SJSA1 (cell line): ENCODE measurements around the gene TMEM185A. TPM values are rescaled to one million over a fixed set of nuclear protein-coding genes. Genes with fewer than 3 reads are reported as not detected.
A peak's percentile ranks its signal among the peaks of the same experiment; 100 is the strongest.
"Not testable (repeated sequence)": the region's sequence is repeated elsewhere in the genome, so short reads cannot be mapped to it uniquely, and the experiment has no call there.

Experiments used
- DNase-seq, 2 experiments: peaks; one replicate each; pipeline ENCODE4 v3.0.0-alpha.2; 2015 to 2020; ENCODE audit warnings: low spot score in 2 of 2, low read depth in 1 of 2
- H3K27ac ChIP-seq: fragments of 250-450 bp; sonication (Bioruptor Pico); 2 replicates; pipeline ENCODE4 v1.5.1; 2020; ENCODE audit warnings: mild to moderate bottlenecking, moderate library complexity
- H3K27me3 ChIP-seq: fragments of 250-450 bp; sonication (Bioruptor Pico); replicated peaks from 2 replicates; pipeline ENCODE4 v1.5.1; 2020; ENCODE audit warnings: mild to moderate bottlenecking, moderate library complexity
- H3K36me3 ChIP-seq: fragments of 250-450 bp; sonication (Bioruptor Pico); 2 replicates; pipeline ENCODE4 v1.5.1; 2020; ENCODE audit warnings: mild to moderate bottlenecking
- H3K4me1 ChIP-seq: fragments of 250-450 bp; sonication (Bioruptor Pico); replicated peaks from 2 replicates; pipeline ENCODE4 v1.6.1; 2021; ENCODE audit warnings: mild to moderate bottlenecking
- H3K4me3 ChIP-seq: fragments of 250-450 bp; sonication (Bioruptor Pico); 2 replicates; pipeline ENCODE4 v1.5.1; 2020; ENCODE audit warnings: mild to moderate bottlenecking
- H3K9me3 ChIP-seq: fragments of 250-450 bp; sonication (Bioruptor Pico); replicated peaks from 2 replicates; pipeline ENCODE4 v1.5.1; 2020; ENCODE audit warnings: mild to moderate bottlenecking
- total RNA-seq: library from RNA; depleted of rRNA; stranded (reverse); fragments of >200 nt; shearing (Covaris generic); gene quantifications from 2 replicates; pipeline ENCODE4 v1.2.3, GENCODE V29; 2014

The TMEM185A gene
- total RNA-seq, 1 experiment from 2014 or later = 35.1 TPM

DNA sequence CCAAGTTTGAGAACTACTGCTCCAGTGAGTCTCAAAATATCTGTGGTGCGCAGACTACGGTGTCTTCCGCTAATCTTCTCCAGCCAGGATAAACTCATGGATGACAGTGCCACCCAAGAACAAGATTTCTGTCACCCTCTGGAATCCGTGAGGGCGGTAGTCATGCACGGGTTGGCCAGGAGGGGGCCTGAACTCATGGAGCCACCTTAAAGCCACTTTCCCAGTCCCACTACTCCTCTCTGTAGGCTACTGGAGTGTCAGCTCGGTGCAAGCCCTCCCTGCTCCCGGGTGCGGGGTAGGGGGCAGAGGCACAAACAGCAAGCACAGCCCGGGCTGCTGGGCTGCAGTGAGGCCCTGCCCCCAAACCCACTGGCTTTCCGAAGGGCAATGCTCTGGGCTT lies 33.0 kb downstream of the TMEM185A start:
- H3K36me3 ChIP-seq, H3K4me3 ChIP-seq, H3K4me1 ChIP-seq, H3K27ac ChIP-seq, DNase-seq, H3K9me3 ChIP-seq, H3K27me3 ChIP-seq: not testable (repeated sequence)

DNA sequence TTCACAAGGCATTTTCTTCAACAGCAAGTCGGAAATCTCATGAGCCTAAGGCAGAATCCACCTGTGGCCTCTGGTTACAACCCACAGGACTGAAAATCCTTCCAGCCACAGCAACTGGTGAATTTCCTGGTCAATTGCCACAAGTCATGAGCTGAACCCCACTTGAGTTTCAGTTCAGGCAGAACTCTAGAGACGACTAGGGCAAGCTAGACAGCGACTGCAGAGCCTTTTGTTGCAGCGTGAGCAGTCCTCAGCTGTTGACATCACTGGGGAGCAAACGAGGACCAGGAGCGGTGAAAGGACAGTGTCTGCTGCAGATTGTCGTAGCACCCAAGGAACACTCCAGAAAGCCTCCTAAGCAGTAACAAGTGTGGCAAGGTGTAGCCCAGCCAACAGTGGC lies 35.6 kb downstream of the TMEM185A start:
- DNase-seq, H3K27ac ChIP-seq, H3K27me3 ChIP-seq: not testable (repeated sequence)

DNA sequence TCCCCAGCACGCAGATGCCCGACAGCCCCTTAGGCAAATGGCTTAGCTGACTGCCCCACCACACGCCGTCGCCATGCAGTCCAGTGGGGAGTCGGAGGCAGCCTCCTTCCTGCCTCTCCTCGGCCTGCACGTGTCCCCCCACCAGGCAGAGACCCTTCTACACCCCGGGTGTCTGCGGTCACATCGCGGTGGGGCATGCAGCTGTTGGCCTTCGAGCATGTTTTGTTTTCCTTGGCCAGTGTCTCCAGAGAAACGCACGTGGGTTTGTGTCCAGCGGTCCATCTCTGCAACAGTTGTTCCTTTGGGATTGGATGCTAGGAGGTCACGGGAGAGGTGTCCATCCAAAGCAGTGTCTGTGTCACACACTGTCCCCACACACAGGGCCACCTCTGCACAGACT lies 36.4 kb downstream of the TMEM185A start, which contains the start of gene HSFX2:
HSFX2 (minus strand) TSS at position 101 of the 400 bp plus-strand sequence. CDS start 614 bp downstream, outside the sequence.
- H3K27me3 ChIP-seq, H3K36me3 ChIP-seq, H3K4me1 ChIP-seq, H3K4me3 ChIP-seq, DNase-seq, H3K27ac ChIP-seq, H3K9me3 ChIP-seq: not testable (repeated sequence)

More for the DNA sequence above, 35.6 kb downstream of the TMEM185A start:
- not testable (repeated sequence) for H3K4me1 ChIP-seq, H3K9me3 ChIP-seq, H3K4me3 ChIP-seq, H3K36me3 ChIP-seq

DNA sequence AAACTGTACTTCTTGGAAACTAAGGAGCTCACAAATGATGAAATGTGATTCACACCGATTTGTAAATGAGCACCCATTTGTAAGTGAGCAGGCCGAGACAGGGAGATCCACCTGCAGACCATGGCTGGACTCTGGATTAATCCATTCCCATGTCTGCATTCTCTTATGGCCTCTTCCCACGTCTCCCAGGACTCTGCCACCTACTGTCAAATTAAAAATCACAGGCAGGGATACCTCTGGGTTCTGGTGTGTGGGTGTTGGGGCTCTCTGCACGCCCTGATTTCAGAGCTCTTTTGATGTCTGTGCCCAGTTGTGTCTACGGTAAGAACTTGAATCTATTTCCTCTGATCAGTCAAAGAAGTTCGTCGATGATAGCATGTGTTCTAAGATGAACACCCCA lies 40.6 kb downstream of the TMEM185A start:
- H3K27ac ChIP-seq, H3K4me1 ChIP-seq, H3K9me3 ChIP-seq: not testable (repeated sequence)

DNA sequence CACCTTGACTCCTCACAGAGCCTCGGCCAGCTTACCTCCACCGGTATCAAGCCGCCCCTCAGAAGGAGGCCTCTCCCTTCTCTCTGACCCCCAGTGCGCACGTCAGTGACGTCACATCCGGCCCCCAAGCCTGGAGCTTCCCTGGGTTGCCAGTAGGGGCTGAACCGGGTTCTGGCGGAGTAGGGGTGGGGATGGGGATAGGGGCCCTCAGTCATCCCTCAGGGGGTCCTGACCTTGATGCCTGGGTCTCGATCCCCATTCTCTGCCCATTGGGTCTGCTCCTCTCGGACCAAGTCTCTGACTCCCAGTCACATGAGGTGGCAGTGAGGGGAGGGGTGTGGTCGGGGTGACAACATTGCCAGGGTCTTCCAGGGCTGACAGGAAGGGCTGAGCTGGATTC lies 44.2 kb downstream of the TMEM185A start, which contains the start of gene MAGEA9B:
MAGEA9B (minus strand) TSS at position 101 of the 400 bp plus-strand sequence. CDS start 4,280 bp downstream, outside the sequence.
- DNase-seq, H3K27ac ChIP-seq, H3K9me3 ChIP-seq, H3K27me3 ChIP-seq, H3K4me1 ChIP-seq, H3K36me3 ChIP-seq, H3K4me3 ChIP-seq: not testable (repeated sequence)

More for the DNA sequence above, 40.6 kb downstream of the TMEM185A start:
- H3K4me3 ChIP-seq, H3K36me3 ChIP-seq, DNase-seq, H3K27me3 ChIP-seq: not testable (repeated sequence)

DNA sequence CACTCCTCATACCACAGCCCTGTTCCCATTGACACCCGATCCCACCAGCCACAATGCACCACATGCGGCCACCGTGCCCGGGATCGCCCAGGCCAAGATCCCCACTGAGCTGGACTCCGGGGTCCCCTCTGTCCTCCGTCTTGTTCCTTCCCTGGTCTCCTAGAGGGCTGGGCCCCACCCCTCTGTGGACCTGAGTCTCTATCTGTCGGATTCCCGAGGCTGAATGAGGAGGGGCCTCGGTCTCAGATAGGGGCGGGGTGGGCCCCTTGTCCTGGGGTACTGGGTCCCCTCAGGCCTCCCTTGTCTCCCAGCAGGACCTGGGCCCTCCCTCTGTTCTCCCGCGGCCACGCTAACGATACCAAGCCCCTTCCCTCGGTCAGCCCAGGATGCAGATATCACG lies 46.0 kb downstream of the TMEM185A start:
- not testable (repeated sequence) for H3K27me3 ChIP-seq, DNase-seq, H3K36me3 ChIP-seq, H3K9me3 ChIP-seq, H3K27ac ChIP-seq, H3K4me1 ChIP-seq, H3K4me3 ChIP-seq

DNA sequence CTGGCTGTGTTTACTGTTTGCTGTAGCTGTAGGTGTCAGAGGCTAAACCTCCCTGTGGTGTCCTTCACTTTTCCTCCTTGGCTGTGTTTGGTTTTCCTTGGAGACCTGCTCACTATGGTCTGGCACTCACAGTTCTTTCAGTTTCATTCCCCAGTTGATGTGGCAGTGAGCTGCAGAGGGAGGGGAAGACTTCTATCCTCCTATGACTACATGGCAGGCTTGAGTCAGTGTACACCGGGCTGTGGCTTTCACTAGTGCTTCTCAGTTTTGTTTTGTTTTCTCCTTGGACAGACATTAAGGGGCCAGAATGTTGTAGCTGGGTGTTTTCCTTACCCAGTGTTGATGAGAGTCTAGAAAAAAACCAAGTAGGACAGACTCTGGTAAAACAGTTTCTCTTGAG lies 58.1 kb downstream of the TMEM185A start:
- H3K4me3 ChIP-seq, H3K27me3 ChIP-seq, H3K27ac ChIP-seq, DNase-seq, H3K36me3 ChIP-seq, H3K4me1 ChIP-seq, H3K9me3 ChIP-seq: not testable (repeated sequence)

DNA sequence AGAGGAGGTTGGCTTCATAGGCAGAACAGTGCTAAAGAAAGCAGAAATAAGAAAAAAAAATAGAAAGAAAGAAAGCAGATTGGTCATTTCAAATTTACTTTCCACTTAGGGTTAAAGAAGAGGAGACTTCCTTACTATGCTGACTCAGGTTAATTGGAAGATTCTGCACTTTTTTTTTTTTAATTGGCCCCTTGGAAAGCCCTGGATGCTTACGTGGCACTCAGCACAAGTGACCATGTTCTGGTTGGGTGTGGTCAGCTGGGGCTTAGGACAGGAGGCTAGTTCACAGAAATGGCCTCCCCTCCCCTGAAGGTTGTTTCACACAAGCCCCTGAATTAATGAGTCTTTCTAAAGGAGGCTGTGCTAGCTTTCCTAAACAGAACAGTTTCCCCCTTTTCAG lies 58.8 kb downstream of the TMEM185A start:
- H3K36me3 ChIP-seq = no peaks in the 10 kb centered on the region
- no peak overlapping the region for H3K27ac ChIP-seq
- H3K4me3 ChIP-seq = no peak overlapping the region
- no peaks in the 10 kb centered on the region for H3K9me3 ChIP-seq
- H3K4me1 ChIP-seq = no peaks in the 10 kb centered on the region
- no peak for DNase-seq
- H3K27me3 ChIP-seq = no peaks in the 10 kb centered on the region

DNA sequence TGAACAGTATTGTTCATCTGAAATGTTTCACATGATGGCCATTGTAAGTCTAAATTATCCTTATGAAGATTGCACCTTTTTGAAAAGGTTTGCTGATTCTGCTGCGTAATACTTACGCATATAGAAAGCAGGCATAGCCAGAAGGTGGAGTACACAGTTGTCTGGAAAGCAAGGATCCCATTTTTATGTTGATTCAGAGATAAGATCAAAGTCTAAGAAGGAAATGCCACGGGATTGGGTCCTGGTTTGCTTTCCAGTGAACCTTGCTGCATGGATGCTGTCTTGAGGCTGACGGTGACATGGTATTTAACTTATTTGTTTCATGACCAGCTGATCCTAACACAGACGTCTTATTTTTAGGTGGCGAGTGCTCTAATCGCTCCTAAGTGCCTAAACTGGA lies 59.8 kb downstream of the TMEM185A start:
- no peak overlapping the region for H3K4me3 ChIP-seq
- H3K36me3 ChIP-seq = no peaks in the 10 kb centered on the region
- no peaks in the 10 kb centered on the region for H3K27me3 ChIP-seq
- H3K9me3 ChIP-seq = no peaks in the 10 kb centered on the region
- no peak overlapping the region for H3K27ac ChIP-seq
- no peak for DNase-seq
- H3K4me1 ChIP-seq = no peaks in the 10 kb centered on the region

DNA sequence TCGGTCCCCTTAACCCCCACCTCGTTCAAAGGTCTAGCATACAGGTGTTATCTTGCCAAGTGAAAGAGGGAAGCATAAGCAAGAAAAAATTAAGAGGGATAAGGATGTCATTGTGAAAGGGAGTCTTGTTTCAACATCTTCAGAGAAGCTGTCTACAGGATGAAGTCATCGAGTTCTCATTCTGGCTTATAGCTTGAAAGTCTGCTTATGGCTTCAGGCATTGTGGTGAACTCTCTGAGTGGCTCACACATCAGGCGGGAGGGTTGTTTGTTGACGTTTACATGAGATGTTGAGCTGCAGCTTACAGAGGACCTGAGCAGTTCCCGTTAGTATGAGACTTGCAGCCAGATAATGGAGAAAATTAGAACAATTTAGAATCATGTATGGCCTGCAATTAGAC lies 60.9 kb downstream of the TMEM185A start:
- peak in 1 of 2 experiments; percentile 10 for DNase-seq
- Histone ChIP-seq H3K4me1 (no peaks in the 10 kb centered on the region), H3K27ac (no peak overlapping the region), H3K27me3 (no peaks in the 10 kb centered on the region), H3K4me3 (no peak overlapping the region), H3K36me3 (no peaks in the 10 kb centered on the region), H3K9me3 (no peaks in the 10 kb centered on the region)

DNA sequence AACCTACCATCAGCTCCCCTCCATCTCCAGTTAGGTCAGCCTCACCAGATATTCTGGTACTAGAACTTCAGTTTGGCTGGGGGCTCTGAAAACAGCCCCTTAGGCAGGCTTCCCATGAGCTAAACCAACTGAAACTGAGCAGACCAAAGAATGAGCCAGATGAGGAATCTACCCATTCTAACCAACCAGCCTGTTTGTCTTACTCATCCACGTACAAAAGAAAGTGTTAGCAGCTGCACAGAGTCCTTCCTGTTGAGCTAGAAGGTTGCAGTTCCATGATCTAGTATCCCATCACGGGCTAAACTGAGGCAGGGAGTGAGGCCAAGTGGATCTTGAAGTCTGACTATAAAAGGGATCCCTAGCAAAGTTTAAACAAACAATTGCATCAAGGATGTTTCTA lies 61.8 kb downstream of the TMEM185A start:
- H3K36me3 ChIP-seq = no peaks in the 10 kb centered on the region
- H3K9me3 ChIP-seq = no peaks in the 10 kb centered on the region
- H3K27ac ChIP-seq = no peak overlapping the region
- no peak overlapping the region for H3K4me3 ChIP-seq
- no peak for DNase-seq
- no peaks in the 10 kb centered on the region for H3K4me1 ChIP-seq
- H3K27me3 ChIP-seq = no peaks in the 10 kb centered on the region

DNA sequence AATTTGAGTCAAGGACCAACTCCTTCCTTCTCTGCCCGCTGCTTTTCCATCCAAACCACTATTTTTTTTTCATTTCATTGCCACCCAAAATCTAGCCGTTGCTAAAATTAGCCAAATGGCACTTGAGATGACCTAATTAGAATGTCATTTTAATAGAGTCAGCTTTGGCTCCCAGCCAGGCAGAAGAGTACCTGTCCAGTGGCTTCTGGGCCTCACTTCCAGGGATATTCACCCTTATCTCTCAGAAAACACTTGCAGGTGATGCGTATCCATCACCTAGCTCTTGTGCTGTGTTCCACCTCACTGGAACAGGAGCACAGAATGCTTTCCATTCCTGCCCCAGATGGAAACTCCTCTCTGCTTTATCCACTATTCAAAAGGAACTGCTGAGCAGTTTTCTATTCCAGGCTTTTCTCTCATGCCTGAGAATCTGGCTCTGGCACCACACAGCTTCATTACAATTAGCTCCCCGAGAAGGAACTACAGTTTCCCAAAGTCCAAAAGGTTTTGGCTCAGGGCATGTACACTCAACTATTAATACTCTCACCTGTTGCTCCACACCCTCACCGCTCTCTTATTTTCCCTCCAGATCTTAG lies 62.8 kb downstream of the TMEM185A start:
- no peaks in the 10 kb centered on the region for H3K36me3 ChIP-seq
- no peaks in the 10 kb centered on the region for H3K4me1 ChIP-seq
- no peak overlapping the region for H3K27ac ChIP-seq
- no peak overlapping the region for H3K4me3 ChIP-seq
- H3K9me3 ChIP-seq = no peaks in the 10 kb centered on the region
- no peak for DNase-seq
- H3K27me3 ChIP-seq = no peaks in the 10 kb centered on the region

DNA sequence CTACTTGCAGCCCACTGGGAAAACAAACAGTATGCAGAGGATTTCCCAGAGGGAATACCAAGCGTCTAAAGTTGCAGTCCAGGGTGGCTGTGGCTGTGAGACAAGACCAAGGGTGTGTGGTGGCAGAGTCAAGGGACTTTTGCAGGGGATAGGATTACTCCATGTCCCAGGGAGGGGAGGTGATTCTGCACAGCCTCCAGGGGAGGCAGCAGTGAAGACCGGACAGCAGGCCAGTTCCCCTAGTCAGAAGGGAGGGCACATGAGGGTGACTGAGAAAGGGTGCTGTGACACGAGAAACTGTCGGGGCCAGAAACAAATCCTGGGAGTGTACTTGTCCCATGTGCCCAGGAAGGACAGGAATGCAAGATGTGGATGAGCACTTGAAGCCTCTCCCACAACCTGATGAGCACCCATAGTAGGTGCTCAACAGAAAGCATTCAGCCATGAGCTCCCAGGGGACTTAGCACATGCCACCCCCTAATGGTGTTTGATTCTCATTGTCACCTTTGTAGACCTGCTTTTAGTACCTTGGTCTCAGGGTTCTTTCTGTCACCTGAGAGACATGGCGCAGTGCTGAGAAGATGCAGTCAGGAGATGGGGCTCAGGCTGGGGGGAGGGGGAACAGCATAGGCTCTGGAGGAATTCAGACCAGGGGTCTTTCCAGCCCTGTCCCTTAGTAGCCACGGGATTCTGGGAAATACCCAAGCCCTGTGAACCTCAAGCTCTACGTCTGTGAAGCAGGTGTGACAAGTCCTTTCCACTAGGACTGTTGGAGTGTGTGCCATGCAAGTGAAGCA lies 63.8 kb downstream of the TMEM185A start:
- DNase-seq = no peak

DNA sequence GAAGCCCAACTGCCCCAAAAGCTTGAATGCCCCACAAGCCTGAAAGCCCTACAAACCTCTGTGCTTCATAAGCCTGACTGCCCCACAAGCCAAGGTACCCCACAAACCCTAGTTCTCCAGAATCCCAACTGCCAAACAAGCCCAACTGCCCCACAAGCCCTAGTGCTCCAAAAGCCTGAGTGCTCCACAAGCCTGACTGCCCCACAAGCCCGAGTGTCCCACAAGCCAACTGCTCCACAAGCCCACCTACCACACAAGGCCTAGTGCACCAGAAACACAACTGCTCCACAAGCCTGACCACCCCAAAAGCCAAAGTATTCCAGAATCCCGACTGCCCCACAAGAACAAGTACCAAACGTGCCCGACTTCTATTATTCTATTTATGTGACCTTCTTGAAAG lies 68.2 kb downstream of the TMEM185A start:
- Histone ChIP-seq H3K4me3 (no peak overlapping the region), H3K27me3 (no peaks in the 10 kb centered on the region), H3K36me3 (no peaks in the 10 kb centered on the region), H3K27ac (no peak overlapping the region), H3K4me1 (no peaks in the 10 kb centered on the region), H3K9me3 (no peaks in the 10 kb centered on the region)
- DNase-seq = no peak

More for the DNA sequence above, 63.8 kb downstream of the TMEM185A start:
- Histone ChIP-seq H3K27ac (no peak overlapping the region), H3K36me3 (no peaks in the 10 kb centered on the region), H3K27me3 (no peaks in the 10 kb centered on the region), H3K4me3 (no peak overlapping the region), H3K9me3 (no peaks in the 10 kb centered on the region), H3K4me1 (no peaks in the 10 kb centered on the region)
